ENCODE data around the gene ESPN. TPM values are rescaled to one million over a fixed set of nuclear protein-coding genes. Genes with fewer than 3 reads are reported as not detected.

Gene ESPN
- total and polyA plus RNA-seq, 2 of the 8 experiments (the other 6 are each of a cell fraction or from before 2014, with no cell fraction given), result 5.2 to 16.3 TPM

GRCh38 chr1:6441586-6441985, 17.0 kb downstream of the ESPN start:
- Histone ChIP-seq H3K4me3 (ENCODE audit: extremely low read depth in 1 of 4, insufficient read depth in 2 of 4, low read depth in 3 of 4, low read length in 4 of 4) (no peak overlapping the region), H3K23ac (ENCODE audit: insufficient read length) (no peak overlapping the region), H3K4ac (replicated peaks; ENCODE audit: insufficient read length, low read depth, low read length) (no peak overlapping the region), H3K23me2 (ENCODE audit: low read depth, low read length) (peaks cover 3% of the 10 kb centered on the region; the same call in 1 of the 2 replicates), H2AFZ (ENCODE audit: low read length) (no peak overlapping the region), H3K18ac (ENCODE audit: extremely low read depth, low read length) (no peak overlapping the region), H3K9ac (replicated peaks in 1 of 4; ENCODE audit: extremely low read depth in 1 of 4, low read depth in 3 of 4, low read length in 3 of 4) (no peak overlapping the region), H2BK20ac (ENCODE audit: low read length) (no peak overlapping the region), H3K56ac (replicated peaks; ENCODE audit: insufficient read length, low read depth, low read length) (no peak overlapping the region), H4K5ac (ENCODE audit: insufficient read length, low read depth, low read length) (no peak overlapping the region), H2BK12ac (ENCODE audit: low read depth, low read length) (no peak overlapping the region), H3K9me3 (ENCODE audit: insufficient read depth in 2 of 2, low read depth in 1 of 2, low read length in 1 of 2) (no peaks in the 10 kb centered on the region), H4K20me1 (replicated peaks in 1 of 2; ENCODE audit: control insufficient read depth in 1 of 2, insufficient read depth in 2 of 2, low read length in 2 of 2) (peaks cover 0 to 4% of the 10 kb centered on the region in 2 experiments), H3K27ac (ENCODE audit: low read depth, low read length) (no peak overlapping the region), H3K79me1 (ENCODE audit: low read depth, low read length) (no peaks in the 10 kb centered on the region), H3K4me2 (ENCODE audit: insufficient read depth in 1 of 2, low read depth in 2 of 2, low read length in 2 of 2) (peak overlapping the region in 1 of 2 experiments; percentile 79; a peak in 1 of 4 replicates), H3K36me3 (ENCODE audit: control insufficient read depth in 2 of 4, insufficient read depth in 4 of 4, low read length in 3 of 4) (no peaks in the 10 kb centered on the region), H4K8ac (ENCODE audit: extremely low read depth, insufficient read depth, low read length) (no peak overlapping the region), H2BK15ac (ENCODE audit: low read length) (no peak overlapping the region), H3K14ac (ENCODE audit: insufficient read length) (no peak overlapping the region), H2BK5ac (ENCODE audit: low read depth, low read length) (no peak overlapping the region), H4K91ac (replicated peaks; ENCODE audit: insufficient read length, low read length) (no peak overlapping the region), H2BK120ac (replicated peaks; ENCODE audit: low read depth, low read length) (no peak overlapping the region), H3K27me3 (replicated peaks in 1 of 4; ENCODE audit: control insufficient read depth in 3 of 4, extremely low read depth in 1 of 4, insufficient read depth in 3 of 4, low read length in 3 of 4) (peaks cover 0 to 20% (median 12%) of the 10 kb centered on the region in 4 experiments; a peak in 5 of 7 replicates), H3K4me1 (replicated peaks in 1 of 4; ENCODE audit: control insufficient read depth in 3 of 4, insufficient read depth in 4 of 4, low read length in 3 of 4) (peaks cover 3 to 21% (median 9%) of the 10 kb centered on the region in 4 experiments), H3K79me2 (ENCODE audit: control insufficient read depth in 1 of 2, insufficient read depth in 2 of 2, low read length in 2 of 2) (no peaks in the 10 kb centered on the region), H2AK5ac (ENCODE audit: low read depth, low read length) (no peak overlapping the region)
- FAIRE-seq, result no peak
- POLR2A ChIA-PET (ENCODE audit: partially characterized antibody), result interaction anchor here (1.2 to 1.4 kb wide), 2 partner anchors 26 to 202 kb away, joined by 3 to 5 read pairs; no protein-coding TSS in a partner anchor
- WGBS, 2 experiments (ENCODE audit: extremely low coverage in 1 of 2, insufficient coverage in 1 of 2, insufficient read length in 1 of 2, insufficient replicate concordance in 2 of 2, low coverage in 1 of 2, low lambda C conversion rate in 2 of 2, missing lambda C conversion rate in 1 of 2), result 83% methylated on average over 7 of the region's 7 CpGs; no CpG with 5 or more reads in 1 of the 2 experiments
- CTCF ChIA-PET (ENCODE audit: partially characterized antibody), result interaction anchor here (0.6 to 18.8 kb wide), 22 partner anchors 8 to 425 kb away, joined by 3 to 321 read pairs (median 6); partner anchors contain the start of genes HES2, PLEKHG5 and TNFRSF25
- no peak for DNase-seq (ENCODE audit: low read depth in 1 of 2, low spot score in 2 of 2)
- TF ChIP-seq SAP30 (IDR thresholded peaks at IDR 0.05; ENCODE audit: insufficient read depth, insufficient replicate concordance, low read length) (no peak), ASH2L (IDR thresholded peaks at IDR 0.05; ENCODE audit: low read length) (no peak), TCF12 (IDR thresholded peaks at IDR 0.05; ENCODE audit: low read depth, low read length) (no peak), HDAC6 (IDR thresholded peaks at IDR 0.05; ENCODE audit: low read depth, low read length) (no peak), POU5F1 (IDR thresholded peaks at IDR 0.05; ENCODE audit: low read depth, low read length) (no peak), YY1 (IDR thresholded peaks at IDR 0.05; ENCODE audit: low read depth, low read length) (no peak), SP4 (IDR thresholded peaks at IDR 0.05; ENCODE audit: low read length) (no peak), NRF1 (IDR thresholded peaks at IDR 0.05; ENCODE audit: low read depth, low read length) (no peak), CHD2 (IDR thresholded peaks at IDR 0.05; ENCODE audit: low read length) (no peak)

All from H1 (cell line).